ENCODE results near the gene SHISA9. TPM values are rescaled to one million over a fixed set of nuclear protein-coding genes. Genes with fewer than 3 reads are reported as not detected.

Gene SHISA9
- total and polyA plus RNA-seq, 12 donors: 0.04 to 4.8 (median 0.35) TPM

DNA sequence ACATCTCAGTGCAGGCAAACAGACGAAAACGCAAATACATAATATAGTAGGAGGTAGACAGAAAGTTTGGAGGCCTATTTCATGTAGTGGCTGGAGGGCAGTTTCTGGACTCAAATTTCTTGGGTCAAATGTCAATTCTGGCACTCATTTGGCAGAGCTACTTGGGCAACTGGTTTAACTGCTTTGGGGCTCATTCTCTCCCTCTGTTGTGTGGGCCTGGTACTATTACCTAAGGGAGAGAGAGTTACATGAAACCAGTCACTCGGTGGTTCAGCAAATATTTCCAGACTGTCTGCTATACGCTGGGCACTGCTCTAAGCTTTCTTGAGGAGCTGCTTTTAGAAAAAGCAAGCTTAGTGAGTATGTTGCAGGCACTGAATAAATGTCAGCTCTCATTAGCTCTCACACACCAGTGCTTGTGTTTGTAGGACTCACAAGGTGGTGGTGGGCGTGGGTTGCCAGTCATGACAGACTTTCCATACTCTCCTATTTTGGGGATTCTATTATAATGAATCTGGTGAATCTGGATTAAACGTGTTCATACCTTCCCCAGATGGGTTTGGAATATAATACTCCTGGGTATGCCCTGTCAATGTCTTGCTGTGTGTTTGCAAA is 1.8 kb upstream of the SHISA9 start:
- H3K4me3 ChIP-seq: no peak overlapping the region
- H3K36me3 ChIP-seq (replicated peaks in 1 of 2): no peaks in the 10 kb centered on the region
- 39 to 64% (median 58%) methylated on average over 6 of the region's 6 CpGs for WGBS, 4 donors
- intact Hi-C loops (cut with DNase I): no loop called here
- no peak for DNase-seq
- no peaks in the 10 kb centered on the region for H3K9me3 ChIP-seq (replicated peaks in 1 of 3)
- H3K4me1 ChIP-seq (replicated peaks in 1 of 2): no peaks in the 10 kb centered on the region
- no peak overlapping the region for H3K27ac ChIP-seq
- peaks cover 39% of the 10 kb centered on the region for H3K27me3 ChIP-seq
- TF ChIP-seq, protein P1, sequence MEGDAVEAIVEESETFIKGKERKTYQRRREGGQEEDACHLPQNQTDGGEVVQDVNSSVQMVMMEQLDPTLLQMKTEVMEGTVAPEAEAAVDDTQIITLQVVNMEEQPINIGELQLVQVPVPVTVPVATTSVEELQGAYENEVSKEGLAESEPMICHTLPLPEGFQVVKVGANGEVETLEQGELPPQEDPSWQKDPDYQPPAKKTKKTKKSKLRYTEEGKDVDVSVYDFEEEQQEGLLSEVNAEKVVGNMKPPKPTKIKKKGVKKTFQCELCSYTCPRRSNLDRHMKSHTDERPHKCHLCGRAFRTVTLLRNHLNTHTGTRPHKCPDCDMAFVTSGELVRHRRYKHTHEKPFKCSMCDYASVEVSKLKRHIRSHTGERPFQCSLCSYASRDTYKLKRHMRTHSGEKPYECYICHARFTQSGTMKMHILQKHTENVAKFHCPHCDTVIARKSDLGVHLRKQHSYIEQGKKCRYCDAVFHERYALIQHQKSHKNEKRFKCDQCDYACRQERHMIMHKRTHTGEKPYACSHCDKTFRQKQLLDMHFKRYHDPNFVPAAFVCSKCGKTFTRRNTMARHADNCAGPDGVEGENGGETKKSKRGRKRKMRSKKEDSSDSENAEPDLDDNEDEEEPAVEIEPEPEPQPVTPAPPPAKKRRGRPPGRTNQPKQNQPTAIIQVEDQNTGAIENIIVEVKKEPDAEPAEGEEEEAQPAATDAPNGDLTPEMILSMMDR (IDR thresholded peaks at IDR 0.05): no peak
- no peak for TF ChIP-seq POLR2A (IDR thresholded peaks at IDR 0.05)

DNA sequence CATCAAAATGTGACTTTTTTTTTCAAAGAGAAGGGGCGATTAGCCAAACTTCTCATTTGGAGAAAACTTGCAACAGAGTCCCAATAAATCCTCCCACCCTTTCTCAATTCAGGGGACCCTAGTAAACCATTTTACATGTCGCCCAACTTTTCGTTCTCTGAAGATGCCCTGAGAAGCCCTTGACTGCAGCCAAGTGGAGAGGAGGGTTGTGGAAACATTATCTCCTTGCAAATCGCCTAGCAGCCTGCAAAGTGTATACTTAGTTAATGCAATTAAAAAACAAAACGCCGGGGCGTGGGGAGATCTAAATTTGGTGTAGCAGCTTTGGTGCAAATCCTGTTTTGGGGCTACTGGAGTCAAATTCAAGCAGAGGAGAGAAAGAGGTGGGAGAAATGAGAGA is 1.2 kb upstream of the SHISA9 start:
- no peaks in the 10 kb centered on the region for H3K36me3 ChIP-seq (replicated peaks in 1 of 2)
- H3K4me1 ChIP-seq (replicated peaks in 1 of 2): no peaks in the 10 kb centered on the region
- WGBS, 4 donors: 7 to 16% (median 12%) methylated on average over 7 of the region's 7 CpGs
- no peak overlapping the region for H3K27ac ChIP-seq
- intact Hi-C loops (cut with DNase I): no loop called here
- H3K9me3 ChIP-seq (replicated peaks in 1 of 3): no peaks in the 10 kb centered on the region
- TF ChIP-seq POLR2A (IDR thresholded peaks at IDR 0.05): no peak
- TF ChIP-seq, protein P1 (IDR thresholded peaks at IDR 0.05): no peak
- H3K4me3 ChIP-seq: no peak overlapping the region
- DNase-seq: no peak
- peaks cover 39% of the 10 kb centered on the region for H3K27me3 ChIP-seq

DNA sequence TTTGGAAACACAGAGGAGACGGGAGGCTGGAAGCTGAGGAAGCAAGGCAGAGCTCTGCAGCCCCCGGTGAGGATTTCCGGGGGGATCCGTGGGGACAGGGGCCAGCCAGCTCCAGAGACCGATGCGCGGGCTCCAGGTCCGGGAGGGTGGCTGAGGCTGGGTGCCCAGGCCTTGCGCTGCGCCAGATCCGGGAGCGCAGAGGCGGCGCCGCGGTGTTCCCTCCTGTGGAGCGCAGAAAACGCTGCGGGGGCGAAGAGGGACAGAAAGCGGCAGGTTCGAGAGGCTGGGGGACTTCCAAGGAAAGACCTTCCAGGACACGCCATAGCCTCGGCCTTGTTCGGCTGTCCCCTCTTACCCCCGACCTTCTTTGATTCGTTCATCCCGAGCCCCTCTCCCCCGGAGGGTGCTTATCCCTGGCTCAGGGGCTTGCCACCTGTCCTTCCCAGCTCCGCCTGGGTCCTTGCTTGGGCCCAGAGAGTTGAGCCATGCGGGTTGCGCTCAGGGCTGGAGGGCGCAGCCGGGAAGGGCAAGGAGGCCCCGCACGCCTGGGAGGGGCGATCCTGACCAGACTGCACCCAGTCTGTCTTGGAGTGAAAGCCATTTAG is 697 bp upstream of the SHISA9 start:
- Histone ChIP-seq H3K9me3 (replicated peaks in 1 of 3) (no peaks in the 10 kb centered on the region), H3K4me3 (no peak overlapping the region), H3K36me3 (replicated peaks in 1 of 2) (no peaks in the 10 kb centered on the region), H3K27me3 (peaks cover 39% of the 10 kb centered on the region), H3K27ac (peak overlapping the region in 1 of 5 donors; percentile 38), H3K4me1 (replicated peaks in 1 of 2) (no peaks in the 10 kb centered on the region)
- no peak for DNase-seq
- 1 to 3% (median 1%) methylated on average over 10 to 37 of the region's 37 CpGs for WGBS, 4 donors
- no peak for TF ChIP-seq POLR2A (IDR thresholded peaks at IDR 0.05)
- TF ChIP-seq, protein P1 (IDR thresholded peaks at IDR 0.05): no peak
- intact Hi-C loops (cut with DNase I): no loop called here

DNA sequence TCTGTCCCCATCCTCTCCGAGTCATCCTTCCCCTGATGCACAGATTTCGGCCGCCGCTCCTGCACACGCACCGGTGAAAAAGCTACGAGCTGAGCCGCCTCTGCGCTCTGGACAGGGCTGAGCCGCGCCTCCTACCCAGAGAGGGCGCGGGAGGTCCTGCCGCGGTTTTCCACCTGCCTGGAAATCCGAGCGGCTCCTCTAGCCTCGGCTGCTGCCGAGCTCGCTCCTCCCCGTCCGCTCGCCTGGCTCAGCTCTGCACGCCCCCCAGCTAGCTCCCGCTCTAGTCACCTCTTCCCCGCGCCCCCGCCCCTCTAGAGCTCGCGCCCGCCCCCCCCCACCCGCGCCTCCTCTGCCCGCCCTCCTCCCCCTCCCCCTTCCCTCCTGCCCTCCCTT is 198 bp upstream of the SHISA9 start:
- WGBS, 4 donors: 1 to 3% (median 2%) methylated on average over 11 to 34 of the region's 34 CpGs
- H3K36me3 ChIP-seq (replicated peaks in 1 of 2): no peaks in the 10 kb centered on the region
- DNase-seq: peak in 2 of 7 donors; percentile 15 to 64
- H3K9me3 ChIP-seq (replicated peaks in 1 of 3): no peaks in the 10 kb centered on the region
- peaks cover 39% of the 10 kb centered on the region for H3K27me3 ChIP-seq
- intact Hi-C loops (cut with DNase I): no loop called here
- H3K4me1 ChIP-seq (replicated peaks in 1 of 2): no peaks in the 10 kb centered on the region
- H3K4me3 ChIP-seq: no peak overlapping the region
- TF ChIP-seq POLR2A (IDR thresholded peaks at IDR 0.05): no peak
- TF ChIP-seq, protein P1 (IDR thresholded peaks at IDR 0.05): no peak
- H3K27ac ChIP-seq: peak overlapping the region in 1 of 5 donors; percentile 38
